HEK293T (cell line): ENCODE data around the gene SDHB.

ENCODE experiments used
- CTCF ChIA-PET: fragments of 350-600 bp; formaldehyde crosslinking; extraction: SDS; loops from one replicate; lab custom pipeline; 2021; ENCODE audit warnings: antibody characterized with exemption, inconsistent platforms; lab: Yijun Ruan, JAX
- POLR2A ChIA-PET: fragments of 350-600 bp; formaldehyde crosslinking; extraction: SDS; loops from one replicate; lab custom pipeline; 2020; ENCODE audit warnings: antibody characterized with exemption, inconsistent platforms; lab: Yijun Ruan, JAX
- DNase-seq: peaks from one replicate; pipeline ENCODE4 v3.0.0; 2012; ENCODE audit warnings: mixed read lengths; ENCODE audit errors: extremely low spot score
- ARNT ChIP-seq: fragments of 450-650 bp; IDR thresholded peaks from 2 replicates; pipeline ENCODE4 v1.6.1; 2017; ENCODE audit warnings: mild to moderate bottlenecking
- BHLHE40 ChIP-seq: fragments of 450-650 bp; IDR thresholded peaks from 2 replicates; pipeline ENCODE4 v1.6.1; 2016; ENCODE audit warnings: mild to moderate bottlenecking, moderate library complexity, borderline replicate concordance
- CTBP1 ChIP-seq: fragments of 450-650 bp; IDR thresholded peaks from 2 replicates; pipeline ENCODE4 v1.6.1; 2016; ENCODE audit warnings: borderline replicate concordance
- ELF4 ChIP-seq: fragments of 450-650 bp; IDR thresholded peaks from 2 replicates; pipeline ENCODE4 v1.6.1; 2017; ENCODE audit warnings: antibody characterized with exemption
- FOXA1 ChIP-seq: fragments of 450-650 bp; IDR thresholded peaks from 2 replicates; pipeline ENCODE4 v1.6.1; 2016; ENCODE audit warnings: mild to moderate bottlenecking
- FOXK2 ChIP-seq: fragments of 450-650 bp; IDR thresholded peaks from 2 replicates; pipeline ENCODE4 v1.6.1; 2016; ENCODE audit warnings: mild to moderate bottlenecking
- FOXM1 ChIP-seq: fragments of 450-650 bp; IDR thresholded peaks from 2 replicates; pipeline ENCODE4 v1.6.1; 2017; ENCODE audit warnings: mild to moderate bottlenecking, borderline replicate concordance
- HDGF ChIP-seq: fragments of 450-650 bp; IDR thresholded peaks from 2 replicates; pipeline ENCODE4 v1.6.1; 2017; ENCODE audit warnings: antibody characterized with exemption, borderline replicate concordance
- L3MBTL2 ChIP-seq: fragments of 450-650 bp; conservative IDR thresholded peaks from 2 replicates; pipeline ENCODE4 v1.6.1; 2016; ENCODE audit warnings: mild to moderate bottlenecking
- LEF1 ChIP-seq: fragments of 450-650 bp; IDR thresholded peaks from 2 replicates; pipeline ENCODE4 v1.6.1; 2017; ENCODE audit warnings: mild to moderate bottlenecking, borderline replicate concordance
- NFRKB ChIP-seq: fragments of 450-650 bp; IDR thresholded peaks from 2 replicates; pipeline ENCODE4 v1.6.1; 2016; ENCODE audit warnings: mild to moderate bottlenecking, moderate library complexity
- PKNOX1 ChIP-seq: fragments of 450-650 bp; IDR thresholded peaks from 2 replicates; pipeline ENCODE4 v1.6.1; 2016
- SP1 ChIP-seq: fragments of 450-650 bp; IDR thresholded peaks from 2 replicates; pipeline ENCODE4 v1.6.1; 2017
- SUZ12 ChIP-seq: fragments of 450-650 bp; IDR thresholded peaks from 2 replicates; pipeline ENCODE4 v1.6.1; 2016; ENCODE audit warnings: mild to moderate bottlenecking
- TARDBP ChIP-seq: fragments of 450-650 bp; IDR thresholded peaks from 2 replicates; pipeline ENCODE4 v1.6.1; 2016
- ZNF384 ChIP-seq: fragments of 450-650 bp; IDR thresholded peaks from 2 replicates; pipeline ENCODE4 v1.6.1; 2016

Gene SDHB

DNA sequence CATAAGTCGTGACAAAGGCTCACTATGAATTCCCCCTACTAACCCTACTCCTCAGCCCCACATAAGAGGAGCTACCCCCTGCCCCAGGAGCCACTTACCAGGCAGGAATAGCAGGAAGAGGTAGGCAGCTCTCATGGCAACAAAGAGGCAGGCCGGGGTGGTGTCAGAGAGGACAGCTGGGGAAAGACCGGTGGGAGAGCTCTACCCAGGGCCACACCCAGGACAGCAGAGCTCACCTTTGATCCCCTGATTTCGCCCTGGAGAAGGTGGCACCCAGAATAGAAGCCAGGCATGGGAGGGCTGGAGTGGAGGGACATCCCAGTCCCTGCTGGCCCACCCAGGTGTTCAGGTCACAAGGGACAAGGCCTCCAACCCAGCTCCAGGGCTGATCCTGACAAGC lies 75.7 kb downstream of the SDHB start:
- POLR2A ChIA-PET: interaction anchor here (1.7 kb wide), 1 partner anchor 18 kb away, joined by 5 read pairs; no protein-coding TSS in a partner anchor
- TF ChIP-seq SP1 (no peak), HDGF (no peak), ELF4 (no peak), NFRKB (no peak), ZNF384 (no peak), PKNOX1 (no peak), FOXM1 (no peak), CTBP1 (no peak), TARDBP (no peak), BHLHE40 (no peak), L3MBTL2 (no peak), FOXA1 (no peak), LEF1 (no peak), ARNT (no peak), SUZ12 (no peak), FOXK2 (no peak)
- CTCF ChIA-PET: no interaction called here
- DNase-seq: no peak

GRCh38 chr1:16977377-16977776 lies 76.5 kb downstream of the SDHB start:
- TF ChIP-seq PKNOX1 (no peak), BHLHE40 (no peak), FOXA1 (no peak), SP1 (no peak), LEF1 (no peak), TARDBP (no peak), HDGF (no peak), FOXK2 (no peak), SUZ12 (no peak), ZNF384 (no peak), CTBP1 (no peak)
- ChIA-PET CTCF (no interaction called here), POLR2A (interaction anchor here (1.7 kb wide), 1 partner anchor 17 kb away, joined by 5 read pairs; no protein-coding TSS in a partner anchor)
- no peak for DNase-seq

DNA sequence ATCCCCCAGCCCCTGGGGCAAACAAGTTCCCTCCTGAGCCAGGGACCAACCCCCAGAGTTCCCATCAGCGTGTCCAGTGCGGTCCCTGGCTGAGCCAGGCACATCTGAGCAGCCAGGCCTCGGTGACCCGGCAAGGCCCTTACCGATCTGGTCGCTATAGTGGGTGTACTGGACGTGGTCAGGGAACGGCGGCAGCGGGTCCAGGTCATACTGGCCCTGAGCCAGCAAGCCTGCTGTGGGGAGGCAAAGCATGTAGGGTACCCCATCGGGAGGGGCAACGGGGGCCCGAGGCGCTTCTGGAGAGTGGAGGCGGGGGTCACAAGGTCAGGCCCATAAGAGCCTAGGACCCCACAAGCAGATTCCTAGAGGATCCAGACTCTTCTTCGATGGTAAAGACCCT lies 76.9 kb downstream of the SDHB start:
- ChIA-PET CTCF (no interaction called here), POLR2A (interaction anchor here (1.0 kb wide), 1 partner anchor 72 kb away, joined by 4 read pairs; no protein-coding TSS in a partner anchor)
- DNase-seq: no peak
- no peak for TF ChIP-seq FOXA1
- no peak for TF ChIP-seq NFRKB
- TF ChIP-seq ARNT: no peak
- no peak for TF ChIP-seq L3MBTL2
- no peak for TF ChIP-seq ZNF384
- TF ChIP-seq HDGF: no peak
- no peak for TF ChIP-seq CTBP1
- TF ChIP-seq FOXK2: no peak
- TF ChIP-seq ELF4: no peak
- no peak for TF ChIP-seq SP1
- no peak for TF ChIP-seq BHLHE40

DNA sequence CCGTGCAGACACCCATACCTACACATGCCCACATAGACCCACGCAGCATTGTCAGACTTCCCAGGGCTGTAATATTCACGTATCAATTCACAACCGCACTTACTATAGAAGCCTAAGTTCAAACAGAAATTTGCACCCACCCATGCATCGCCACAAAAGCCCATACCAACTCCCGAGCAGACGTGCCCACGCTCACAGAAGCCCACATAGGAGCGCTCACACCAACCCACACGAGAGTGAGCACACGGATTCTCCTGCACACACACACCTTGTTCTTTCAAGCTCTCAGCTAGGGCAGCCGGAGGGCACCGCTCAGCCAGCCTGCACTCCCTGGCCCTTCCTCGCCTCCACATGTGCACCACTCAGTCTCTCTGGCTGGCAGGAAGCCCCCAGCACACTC lies 78.0 kb downstream of the SDHB start:
- ChIA-PET CTCF (no interaction called here), POLR2A (interaction anchor here (1.0 kb wide), 1 partner anchor 71 kb away, joined by 4 read pairs; no protein-coding TSS in a partner anchor)
- no peak for DNase-seq
- TF ChIP-seq FOXM1 (no peak), ARNT (no peak), SUZ12 (no peak), HDGF (no peak), TARDBP (no peak), SP1 (no peak), LEF1 (no peak), ZNF384 (no peak), ELF4 (no peak), FOXK2 (no peak), PKNOX1 (no peak), BHLHE40 (no peak), L3MBTL2 (no peak), NFRKB (no peak), FOXA1 (no peak), CTBP1 (no peak)

- POLR2A ChIA-PET: no interaction called here
- DNase-seq: no peak
- CTCF ChIA-PET: interaction anchor here (1.0 kb wide), 1 partner anchor 71 kb away, joined by 3 read pairs; no protein-coding TSS in a partner anchor
Observed at GRCh38 chr1:16975211-16975610, 78.6 kb downstream of the SDHB start.

More at GRCh38 chr1:16975211-16975610, 78.6 kb downstream of the SDHB start:
- no peak for TF ChIP-seq ZNF384
- TF ChIP-seq ARNT: no peak
- TF ChIP-seq PKNOX1: no peak
- no peak for TF ChIP-seq CTBP1
- no peak for TF ChIP-seq L3MBTL2
- no peak for TF ChIP-seq LEF1
- TF ChIP-seq FOXA1: no peak
- TF ChIP-seq SUZ12: no peak
- TF ChIP-seq BHLHE40: no peak
- TF ChIP-seq NFRKB: no peak
- TF ChIP-seq ELF4: no peak
- no peak for TF ChIP-seq FOXK2
